Measurements from ENCODE around the gene NBPF9.
"Not testable (repeated sequence)": the region's sequence is repeated elsewhere in the genome, so short reads cannot be mapped to it uniquely, and the experiment has no call there.

Gene NBPF9

DNA sequence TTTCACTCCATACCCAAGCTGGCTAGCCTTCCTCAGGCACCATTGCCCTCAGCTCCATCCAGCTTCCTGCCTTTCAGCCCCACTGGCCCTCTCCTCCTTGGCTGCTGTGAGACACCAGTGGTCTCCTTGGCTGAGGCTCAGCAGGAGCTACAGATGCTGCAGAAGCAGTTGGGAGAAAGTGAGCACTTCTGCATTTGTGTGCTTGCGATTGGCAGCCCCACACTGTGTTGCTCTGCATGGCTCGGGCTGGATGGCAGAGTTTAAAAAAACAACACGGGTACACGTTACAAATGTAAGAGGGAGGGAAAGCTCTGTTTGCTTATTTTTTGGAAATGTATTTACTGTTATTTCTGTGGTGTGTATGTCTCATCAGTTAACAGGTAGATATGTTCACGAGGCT, 90.8 kb downstream of the NBPF9 start:
- not testable (repeated sequence) for DNase-seq (ENCODE audit: low read depth, low spot score)

DNA sequence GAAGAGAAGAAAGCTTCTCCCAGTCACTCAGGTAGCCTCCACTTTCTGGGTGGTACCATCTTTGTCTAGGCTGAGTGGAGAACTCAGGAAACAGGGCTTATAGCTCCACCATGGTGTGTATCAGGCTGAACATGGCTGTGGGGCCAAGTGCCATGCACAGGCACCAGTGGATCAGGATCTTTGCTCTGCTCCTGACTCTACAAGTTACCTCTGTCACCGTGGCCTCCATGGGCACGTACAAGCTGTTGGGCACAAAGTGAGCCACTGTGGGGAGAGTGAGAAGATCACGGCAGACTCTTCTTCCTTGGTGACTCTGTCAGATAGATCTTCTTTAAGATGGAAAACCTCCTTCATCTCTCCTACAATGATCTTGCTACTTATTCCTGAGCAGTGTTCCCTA, 93.6 kb downstream of the NBPF9 start:
- not testable (repeated sequence) for DNase-seq (ENCODE audit: low read depth, low spot score)

DNA sequence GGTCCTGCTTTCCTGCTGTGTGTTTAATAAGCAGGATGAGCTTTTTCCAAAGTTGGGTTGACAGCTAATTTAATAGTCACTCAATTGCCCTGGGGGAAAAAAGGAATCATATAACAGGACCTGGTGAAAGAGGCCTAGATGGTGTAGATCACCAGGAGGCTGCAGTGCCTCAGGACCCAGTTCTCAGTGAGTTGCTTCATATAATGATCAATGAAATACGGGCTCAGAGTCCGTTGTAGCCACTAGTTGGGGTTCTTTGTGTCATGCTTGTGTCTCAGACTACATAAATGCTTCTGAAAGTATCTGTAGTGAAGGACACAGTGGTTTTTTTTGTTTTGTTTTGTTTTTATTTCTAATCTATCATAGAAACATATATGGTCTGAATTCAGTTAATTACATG, 94.6 kb downstream of the NBPF9 start:
- DNase-seq (ENCODE audit: low read depth, low spot score) = not testable (repeated sequence)

DNA sequence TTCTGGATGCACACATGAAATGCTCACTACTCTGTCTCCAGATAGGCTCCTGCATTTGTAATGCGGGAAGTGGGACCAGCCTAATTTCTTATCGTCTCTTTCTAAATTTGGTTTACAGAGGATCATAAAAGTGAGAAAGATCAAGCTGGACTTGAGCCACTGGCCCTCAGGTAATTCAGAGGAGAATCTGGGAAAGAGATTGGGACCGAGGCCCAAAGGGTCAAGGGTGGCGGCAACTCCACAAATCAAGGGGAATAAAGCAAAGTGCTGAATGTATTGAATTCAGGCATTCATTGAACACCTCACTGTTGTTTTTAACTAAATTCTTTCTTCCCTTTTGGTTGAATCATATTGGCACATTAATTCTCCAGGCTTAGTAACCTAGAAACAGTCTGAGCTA, 95.0 kb downstream of the NBPF9 start:
- DNase-seq (ENCODE audit: low read depth, low spot score) = not testable (repeated sequence)
